ENCODE measurements around the gene AFF2. TPM values are rescaled to one million over a fixed set of nuclear protein-coding genes. Genes with fewer than 3 reads are reported as not detected.

AFF2 gene
- total RNA-seq, 3 donors from 2014 or later (not counting 1 experiment from before 2014, with no cell fraction given), result 0.24 to 4.8 (median 0.79) TPM

DNA sequence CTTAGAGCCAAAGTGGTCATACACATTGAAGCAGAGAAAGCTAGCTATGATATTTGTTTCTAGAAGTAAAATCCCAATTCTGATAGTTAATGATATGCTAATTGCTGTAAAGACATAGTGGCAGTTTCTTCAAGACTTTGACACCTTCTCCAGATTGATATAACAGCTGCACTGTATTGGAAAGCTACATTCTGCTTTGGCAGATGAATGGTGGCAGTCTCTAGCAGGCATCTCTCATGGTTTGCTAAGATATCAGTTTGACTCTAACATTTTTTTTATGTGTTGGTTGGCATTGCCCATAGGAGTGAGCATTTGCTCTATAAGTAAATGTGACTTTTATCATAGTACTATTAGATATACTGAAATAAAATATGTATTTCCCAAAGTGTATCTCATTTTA is 128.2 kb downstream of the AFF2 start:
- ATAC-seq, result no peak

DNA sequence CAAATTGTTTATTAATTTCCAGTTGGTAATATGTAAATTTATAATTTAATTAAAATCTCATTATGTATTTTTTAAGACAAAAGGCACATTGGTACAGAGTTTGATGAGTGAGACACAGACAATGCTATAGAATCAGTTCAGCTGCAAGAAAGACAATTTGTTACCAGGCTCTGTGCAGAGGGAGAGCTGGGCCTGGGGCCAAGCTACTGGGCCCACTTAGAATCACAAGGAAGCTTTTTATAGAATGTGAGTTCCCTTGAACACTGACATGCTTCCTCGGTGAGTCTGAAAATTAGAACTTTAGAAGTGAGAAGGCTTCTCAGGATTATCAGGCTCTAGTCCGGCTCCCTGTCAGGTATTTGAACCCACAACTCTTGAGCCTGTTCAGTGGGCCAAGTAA is 129.0 kb downstream of the AFF2 start:
- ATAC-seq, result no peak
- H3K4me3 ChIP-seq (ENCODE audit: low read length), result no peak overlapping the region
- H3K27me3 Mint-ChIP-seq (ENCODE audit: low read depth in 2 of 2), result no peaks in the 10 kb centered on the region
- H3K27ac ChIP-seq (ENCODE audit: low read length), result no peak overlapping the region
- H3K4me1 Mint-ChIP-seq, result no peaks in the 10 kb centered on the region
- H3K4me1 ChIP-seq (ENCODE audit: control insufficient read depth, insufficient read depth, low read length), result no peaks in the 10 kb centered on the region
- intact Hi-C loops (cut with micrococcal nuclease), result no loop called here
- H3K36me3 Mint-ChIP-seq, result no peaks in the 10 kb centered on the region
- DNase-seq, result no peak
- no peak overlapping the region for H3K27ac Mint-ChIP-seq
- no peaks in the 10 kb centered on the region for H3K27me3 ChIP-seq (ENCODE audit: control insufficient read depth, insufficient read depth, low read length)
- no peaks in the 10 kb centered on the region for H3K9me3 Mint-ChIP-seq
- TF ChIP-seq, protein P1, sequence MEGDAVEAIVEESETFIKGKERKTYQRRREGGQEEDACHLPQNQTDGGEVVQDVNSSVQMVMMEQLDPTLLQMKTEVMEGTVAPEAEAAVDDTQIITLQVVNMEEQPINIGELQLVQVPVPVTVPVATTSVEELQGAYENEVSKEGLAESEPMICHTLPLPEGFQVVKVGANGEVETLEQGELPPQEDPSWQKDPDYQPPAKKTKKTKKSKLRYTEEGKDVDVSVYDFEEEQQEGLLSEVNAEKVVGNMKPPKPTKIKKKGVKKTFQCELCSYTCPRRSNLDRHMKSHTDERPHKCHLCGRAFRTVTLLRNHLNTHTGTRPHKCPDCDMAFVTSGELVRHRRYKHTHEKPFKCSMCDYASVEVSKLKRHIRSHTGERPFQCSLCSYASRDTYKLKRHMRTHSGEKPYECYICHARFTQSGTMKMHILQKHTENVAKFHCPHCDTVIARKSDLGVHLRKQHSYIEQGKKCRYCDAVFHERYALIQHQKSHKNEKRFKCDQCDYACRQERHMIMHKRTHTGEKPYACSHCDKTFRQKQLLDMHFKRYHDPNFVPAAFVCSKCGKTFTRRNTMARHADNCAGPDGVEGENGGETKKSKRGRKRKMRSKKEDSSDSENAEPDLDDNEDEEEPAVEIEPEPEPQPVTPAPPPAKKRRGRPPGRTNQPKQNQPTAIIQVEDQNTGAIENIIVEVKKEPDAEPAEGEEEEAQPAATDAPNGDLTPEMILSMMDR (IDR thresholded peaks at IDR 0.05), result no peak
- no peak overlapping the region for H3K4me3 Mint-ChIP-seq
- 74% methylated on average over 2 of the region's 2 CpGs for WGBS (ENCODE audit: insufficient coverage)
- H3K36me3 ChIP-seq (ENCODE audit: control insufficient read depth, insufficient read depth, low read length), result no peaks in the 10 kb centered on the region
- H3K9me3 ChIP-seq (ENCODE audit: control insufficient read depth, insufficient read depth, low read length), result no peaks in the 10 kb centered on the region

More for the DNA sequence above, 128.2 kb downstream of the AFF2 start:
- DNase-seq, result no peak
- intact Hi-C loops (cut with micrococcal nuclease), result no loop called here
- Mint-ChIP-seq H3K27ac (no peak overlapping the region), H3K9me3 (no peaks in the 10 kb centered on the region), H3K27me3 (ENCODE audit: low read depth in 2 of 2) (no peaks in the 10 kb centered on the region), H3K4me3 (no peak overlapping the region), H3K36me3 (no peaks in the 10 kb centered on the region), H3K4me1 (no peaks in the 10 kb centered on the region)
- Histone ChIP-seq H3K4me1 (ENCODE audit: control insufficient read depth, insufficient read depth, low read length) (no peaks in the 10 kb centered on the region), H3K27ac (ENCODE audit: low read length) (no peak overlapping the region), H3K9me3 (ENCODE audit: control insufficient read depth, insufficient read depth, low read length) (no peaks in the 10 kb centered on the region), H3K4me3 (ENCODE audit: low read length) (no peak overlapping the region), H3K27me3 (ENCODE audit: control insufficient read depth, insufficient read depth, low read length) (no peaks in the 10 kb centered on the region), H3K36me3 (ENCODE audit: control insufficient read depth, insufficient read depth, low read length) (no peaks in the 10 kb centered on the region)
- TF ChIP-seq, protein P1 (IDR thresholded peaks at IDR 0.05), result no peak

DNA sequence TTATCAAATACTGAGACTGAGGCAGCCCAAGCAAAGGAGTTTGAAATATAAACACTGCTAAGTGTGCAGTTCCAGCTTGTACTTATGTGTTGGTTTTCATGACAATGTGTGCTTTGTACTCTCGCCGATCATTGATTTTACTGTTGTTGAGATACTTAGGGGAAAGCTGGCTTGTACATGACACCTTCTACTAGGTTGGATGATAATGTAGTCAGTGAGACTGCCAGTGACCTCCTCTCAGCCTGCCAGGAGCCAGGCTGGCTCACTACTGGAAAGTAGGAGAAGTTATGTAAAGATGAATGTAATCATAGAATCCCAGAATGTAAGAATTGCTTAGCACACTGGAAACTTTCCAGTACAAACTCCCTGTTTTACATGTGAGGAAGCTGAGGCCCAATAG is 132.0 kb downstream of the AFF2 start:
- H3K9me3 Mint-ChIP-seq, result no peaks in the 10 kb centered on the region
- H3K27me3 ChIP-seq (ENCODE audit: control insufficient read depth, insufficient read depth, low read length), result no peaks in the 10 kb centered on the region
- TF ChIP-seq, protein P1 (IDR thresholded peaks at IDR 0.05), result no peak
- H3K27ac Mint-ChIP-seq, result no peak overlapping the region
- ATAC-seq (no peak), DNase-seq (no peak)
- no peaks in the 10 kb centered on the region for H3K36me3 Mint-ChIP-seq
- H3K4me1 ChIP-seq (ENCODE audit: control insufficient read depth, insufficient read depth, low read length), result no peaks in the 10 kb centered on the region
- H3K9me3 ChIP-seq (ENCODE audit: control insufficient read depth, insufficient read depth, low read length), result no peaks in the 10 kb centered on the region
- intact Hi-C loops (cut with micrococcal nuclease), result no loop called here
- WGBS (ENCODE audit: insufficient coverage), result 93% methylated on average over 2 of the region's 2 CpGs
- no peak overlapping the region for H3K27ac ChIP-seq (ENCODE audit: low read length)
- no peaks in the 10 kb centered on the region for H3K36me3 ChIP-seq (ENCODE audit: control insufficient read depth, insufficient read depth, low read length)
- H3K4me3 ChIP-seq (ENCODE audit: low read length), result no peak overlapping the region
- H3K4me1 Mint-ChIP-seq, result no peaks in the 10 kb centered on the region
- no peak overlapping the region for H3K4me3 Mint-ChIP-seq
- H3K27me3 Mint-ChIP-seq (ENCODE audit: low read depth in 2 of 2), result peaks cover 0 to 9% of the 10 kb centered on the region in 2 donors

DNA sequence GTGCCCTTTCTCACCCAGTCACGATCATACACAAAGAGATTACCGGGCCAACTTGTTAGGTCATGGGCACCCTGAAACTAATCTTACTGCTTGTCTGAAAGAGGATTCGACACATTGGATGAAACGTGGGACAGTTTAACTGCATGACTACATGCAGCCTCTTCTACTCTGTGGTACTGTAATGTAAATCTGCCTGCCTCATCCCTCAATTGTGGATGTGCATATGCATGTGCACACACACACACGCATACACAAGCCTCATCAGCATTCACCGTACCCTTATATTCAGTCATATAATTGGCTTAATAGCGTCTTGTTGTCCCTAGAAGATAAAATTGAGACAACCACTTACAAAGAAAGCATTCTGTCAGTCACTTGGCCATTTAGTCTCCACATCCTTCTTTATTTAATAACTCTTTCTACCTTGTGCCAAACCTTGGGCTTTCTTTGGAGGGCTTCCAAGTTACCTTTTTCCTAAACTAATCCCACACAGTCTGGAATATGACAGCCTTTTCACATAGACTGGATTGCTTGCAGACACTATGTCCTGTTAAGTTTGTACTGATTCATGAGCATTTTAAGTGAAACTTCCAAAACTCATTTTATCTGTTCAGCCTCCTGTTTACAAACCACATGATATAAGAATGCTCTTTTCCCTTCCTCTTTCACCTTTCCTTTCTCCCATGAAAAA is 132.9 kb downstream of the AFF2 start:
- WGBS (ENCODE audit: insufficient coverage), result 86% methylated on average over 7 of the region's 7 CpGs
- TF ChIP-seq, protein P1 (IDR thresholded peaks at IDR 0.05), result no peak

More for the DNA sequence above, 132.9 kb downstream of the AFF2 start:
- Mint-ChIP-seq H3K9me3 (no peaks in the 10 kb centered on the region), H3K27me3 (ENCODE audit: low read depth in 2 of 2) (peaks cover 0 to 9% of the 10 kb centered on the region in 2 donors), H3K4me1 (no peaks in the 10 kb centered on the region), H3K4me3 (no peak overlapping the region), H3K36me3 (no peaks in the 10 kb centered on the region), H3K27ac (no peak overlapping the region)
- ATAC-seq (no peak), DNase-seq (no peak)
- H3K36me3 ChIP-seq (ENCODE audit: control insufficient read depth, insufficient read depth, low read length), result no peaks in the 10 kb centered on the region
- no peak overlapping the region for H3K27ac ChIP-seq (ENCODE audit: low read length)
- no peaks in the 10 kb centered on the region for H3K4me1 ChIP-seq (ENCODE audit: control insufficient read depth, insufficient read depth, low read length)
- H3K27me3 ChIP-seq (ENCODE audit: control insufficient read depth, insufficient read depth, low read length), result no peaks in the 10 kb centered on the region
- no peaks in the 10 kb centered on the region for H3K9me3 ChIP-seq (ENCODE audit: control insufficient read depth, insufficient read depth, low read length)
- no peak overlapping the region for H3K4me3 ChIP-seq (ENCODE audit: low read length)
- intact Hi-C loops (cut with micrococcal nuclease), result no loop called here
